Muscle of leg (tissue), 11 donors: ENCODE results near the gene THSD7A. TPM values are rescaled to one million over a fixed set of nuclear protein-coding genes. Genes with fewer than 3 reads are reported as not detected.

Source experiments
- DNase-seq: peaks from one replicate; pipeline ENCODE4 v3.0.0; 2013
- H3K27ac ChIP-seq: one replicate; pipeline ENCODE4 v1.5.1; 2013; ENCODE audit warnings: mild to moderate bottlenecking, low read length, control low read depth
- H3K27me3 ChIP-seq: one replicate; pipeline ENCODE4 v1.6.1; 2013; ENCODE audit warnings: low read length; ENCODE audit not compliant: control insufficient read depth, insufficient read depth
- H3K36me3 ChIP-seq: one replicate; pipeline ENCODE4 v1.6.1; 2013; ENCODE audit warnings: low read length; ENCODE audit not compliant: control insufficient read depth, insufficient read depth
- H3K4me1 ChIP-seq: one replicate; pipeline ENCODE4 v1.6.1; 2013; ENCODE audit warnings: low read length; ENCODE audit not compliant: control insufficient read depth, insufficient read depth
- H3K4me3 ChIP-seq: one replicate; pipeline ENCODE4 v1.5.1; 2013; ENCODE audit warnings: low read length, control low read depth
- H3K9me3 ChIP-seq: replicated peaks from 2 replicates; pipeline ENCODE4 v1.6.1; 2013; ENCODE audit warnings: low read depth, low read length; ENCODE audit not compliant: control insufficient read depth
- whole genome bisulfite sequencing: methylation state at CpG from one replicate; pipeline ENCODE4 v1.1.5; 2013; ENCODE audit warnings: missing lambda C conversion rate; ENCODE audit not compliant: insufficient coverage; 5-methylcytosine and 5-hydroxymethylcytosine counted together
- polyA plus RNA-seq, 8 donors: library from polyadenylated mRNA; unstranded; fragments of 120-200 nt; gene quantifications; one replicate each; pipeline versions ENCODE4 v1.2.1 to v1.2.3, GENCODE V29; 2013; ENCODE audit warnings: inconsistent platforms in 1 of 8, low replicate concordance in 1 of 8; ENCODE audit not compliant: insufficient read length in 8 of 8, insufficient read depth in 1 of 8
- total RNA-seq: library from RNA; stranded (reverse); fragments of 120-200 nt; gene quantifications from one replicate; pipeline ENCODE4 v1.2.4, GENCODE V29; 2013

THSD7A gene
- total and polyA plus RNA-seq, 9 donors = 2.5 to 6.4 (median 3.6) TPM

DNA sequence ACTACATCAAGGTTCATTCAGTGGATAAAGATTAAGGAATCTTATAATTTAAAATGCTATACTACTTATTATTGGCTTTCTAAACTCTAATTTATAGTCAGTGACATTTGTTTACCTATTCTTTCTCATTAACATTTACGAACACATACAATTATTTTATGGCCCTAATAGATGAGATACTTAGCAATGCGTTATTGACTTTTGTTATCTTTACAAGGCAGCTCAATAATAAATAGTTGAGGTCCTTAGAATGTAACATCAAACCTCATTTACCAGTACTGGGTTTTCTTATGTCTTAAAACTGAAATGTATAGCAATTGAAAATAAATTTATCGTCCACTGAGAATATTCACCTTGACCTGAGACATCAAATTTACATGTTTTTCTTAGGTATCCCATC is 89.0 kb downstream of the THSD7A start:
- Histone ChIP-seq H3K36me3 (no peaks in the 10 kb centered on the region), H3K27ac (no peak overlapping the region), H3K4me1 (no peaks in the 10 kb centered on the region), H3K9me3 (no peaks in the 10 kb centered on the region), H3K4me3 (no peak overlapping the region), H3K27me3 (no peaks in the 10 kb centered on the region)
- DNase-seq = no peak
- no CpG with 5 or more reads among the region's 3 CpGs for WGBS

DNA sequence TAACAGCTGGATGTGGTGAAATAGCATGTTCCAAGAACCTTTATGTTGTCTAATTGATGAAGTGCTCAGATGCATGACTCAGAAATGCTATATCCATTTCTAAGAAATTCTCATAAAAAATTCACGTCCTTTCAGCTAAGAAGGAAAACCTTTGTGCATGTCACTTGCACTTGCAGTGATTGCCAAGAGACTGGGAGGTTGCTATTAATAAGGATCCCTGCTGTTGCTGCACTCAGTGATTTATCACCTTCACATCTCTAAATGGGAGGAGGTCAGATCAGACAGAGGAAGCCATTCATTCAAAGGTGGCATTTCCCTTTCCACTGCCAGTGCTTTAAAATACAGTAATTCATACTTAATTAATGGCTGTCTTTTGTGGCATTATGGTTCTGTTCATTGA is 89.5 kb downstream of the THSD7A start:
- H3K4me1 ChIP-seq = no peaks in the 10 kb centered on the region
- no peak overlapping the region for H3K27ac ChIP-seq
- H3K36me3 ChIP-seq = no peaks in the 10 kb centered on the region
- WGBS = no CpG with 5 or more reads among the region's 1 CpG
- H3K4me3 ChIP-seq = no peak overlapping the region
- no peaks in the 10 kb centered on the region for H3K27me3 ChIP-seq
- DNase-seq = peak; percentile 5
- H3K9me3 ChIP-seq = no peaks in the 10 kb centered on the region

DNA sequence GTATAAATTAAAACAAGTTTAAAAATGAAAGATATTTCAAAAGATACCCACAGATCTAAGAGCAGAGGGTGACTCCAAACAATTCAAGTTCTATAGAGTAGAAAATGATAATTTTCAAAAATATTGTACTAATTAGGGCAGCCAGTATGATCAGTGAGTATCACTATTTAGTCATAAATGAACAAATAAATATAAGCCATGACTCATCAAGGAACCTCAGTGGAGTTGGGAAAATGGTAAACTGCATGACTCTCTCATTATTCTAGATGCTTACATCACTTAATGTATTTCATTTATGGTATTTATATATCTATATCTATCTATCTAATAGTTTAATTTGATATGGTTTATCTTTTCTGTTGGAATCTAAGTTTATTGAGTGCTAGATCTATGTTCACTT is 94.3 kb downstream of the THSD7A start:
- H3K9me3 ChIP-seq = no peaks in the 10 kb centered on the region

DNA sequence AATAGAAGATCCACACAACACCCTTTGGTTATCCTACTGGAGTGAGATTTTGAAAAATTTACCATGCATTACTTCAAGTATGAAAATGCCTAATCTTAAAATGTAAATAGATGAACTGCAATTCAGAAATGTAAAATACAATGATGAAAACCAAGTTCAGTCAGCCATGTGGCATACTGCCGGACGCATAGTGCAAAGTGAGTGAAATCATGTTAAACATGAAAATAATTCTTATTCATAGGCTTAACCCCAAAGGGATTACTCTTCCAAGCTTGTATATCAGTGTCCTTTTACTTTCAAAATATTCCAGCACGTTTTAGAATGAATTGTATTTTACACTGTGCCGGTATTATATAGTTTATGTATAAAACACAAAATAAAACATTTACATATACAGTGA is 99.8 kb downstream of the THSD7A start:
- Histone ChIP-seq H3K4me3 (no peak overlapping the region), H3K4me1 (no peaks in the 10 kb centered on the region), H3K9me3 (no peaks in the 10 kb centered on the region), H3K27ac (no peak overlapping the region), H3K36me3 (no peaks in the 10 kb centered on the region), H3K27me3 (no peaks in the 10 kb centered on the region)
- no peak for DNase-seq
- no CpG with 5 or more reads among the region's 4 CpGs for WGBS

More for the DNA sequence above, 94.3 kb downstream of the THSD7A start:
- no peaks in the 10 kb centered on the region for H3K4me1 ChIP-seq
- DNase-seq = no peak
- H3K27me3 ChIP-seq = no peaks in the 10 kb centered on the region
- H3K27ac ChIP-seq = no peak overlapping the region
- H3K36me3 ChIP-seq = no peaks in the 10 kb centered on the region
- H3K4me3 ChIP-seq = no peak overlapping the region

DNA sequence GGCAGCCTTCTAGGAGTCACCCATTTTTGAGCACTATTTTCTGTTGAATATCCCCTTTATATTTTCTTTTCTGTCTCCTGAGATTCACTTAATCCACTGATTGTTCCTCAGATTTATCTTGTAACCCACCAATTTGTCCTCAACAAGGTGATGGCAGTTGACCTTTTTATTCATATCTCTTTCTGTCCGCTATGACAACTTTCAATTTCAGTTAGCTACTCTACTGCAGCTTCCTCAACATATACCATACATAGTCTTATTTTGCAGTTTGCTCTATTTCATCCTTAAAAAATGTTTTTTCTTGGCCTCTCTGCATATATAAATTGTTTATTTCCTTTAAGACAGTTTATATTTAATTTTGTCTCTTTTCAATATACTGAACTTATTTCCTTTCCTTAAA is 101.3 kb downstream of the THSD7A start:
- no peak overlapping the region for H3K4me3 ChIP-seq
- H3K9me3 ChIP-seq = no peaks in the 10 kb centered on the region
- no peak overlapping the region for H3K27ac ChIP-seq
- H3K36me3 ChIP-seq = no peaks in the 10 kb centered on the region
- no peak for DNase-seq
- WGBS = no CpG with 5 or more reads among the region's 1 CpG
- H3K4me1 ChIP-seq = no peaks in the 10 kb centered on the region
- no peaks in the 10 kb centered on the region for H3K27me3 ChIP-seq

DNA sequence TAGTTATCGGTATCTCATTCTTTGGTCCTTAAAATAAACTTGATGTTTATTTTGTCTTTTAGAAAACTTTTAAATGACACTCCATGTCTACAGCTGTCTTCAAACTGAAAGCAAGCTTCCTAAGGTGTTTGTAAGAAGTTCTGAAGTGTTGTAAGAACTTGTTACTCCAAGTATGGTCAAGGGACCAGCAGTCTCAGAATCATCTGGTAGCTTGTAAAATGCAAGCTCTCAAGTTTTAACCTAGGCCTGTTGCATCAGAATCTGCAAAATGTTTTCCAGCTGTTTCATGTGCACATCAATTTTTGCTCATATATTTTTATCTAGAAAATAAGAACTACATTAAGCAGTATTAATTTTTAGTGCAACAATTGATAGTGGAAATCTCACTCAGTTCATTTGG is 104.1 kb downstream of the THSD7A start:
- H3K9me3 ChIP-seq = no peaks in the 10 kb centered on the region
- no peaks in the 10 kb centered on the region for H3K36me3 ChIP-seq
- DNase-seq = peak; percentile 61
- no peak overlapping the region for H3K4me3 ChIP-seq
- H3K27me3 ChIP-seq = no peaks in the 10 kb centered on the region
- no peak overlapping the region for H3K27ac ChIP-seq
- WGBS = no CpG with 5 or more reads among the region's 1 CpG
- H3K4me1 ChIP-seq = no peaks in the 10 kb centered on the region

DNA sequence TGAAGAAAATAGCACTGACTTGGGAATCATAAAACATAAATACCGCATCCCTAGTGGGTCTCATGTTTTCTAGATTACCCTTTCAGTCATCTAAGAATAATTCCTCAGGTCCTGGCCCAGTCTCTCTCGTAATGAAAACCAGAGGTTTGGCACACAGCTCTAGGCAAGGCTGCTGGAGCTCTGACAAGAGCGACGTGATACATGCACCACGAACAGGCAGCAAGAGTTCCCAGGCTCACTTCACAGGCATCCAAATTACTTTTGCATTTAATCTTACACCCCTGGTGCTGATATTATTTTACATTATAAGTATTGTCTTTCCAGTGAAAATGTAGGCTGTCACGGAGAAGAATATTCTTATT is 105.2 kb downstream of the THSD7A start:
- Histone ChIP-seq H3K27me3 (no peaks in the 10 kb centered on the region), H3K9me3 (no peaks in the 10 kb centered on the region), H3K27ac (no peak overlapping the region), H3K4me1 (no peaks in the 10 kb centered on the region), H3K36me3 (no peaks in the 10 kb centered on the region), H3K4me3 (no peak overlapping the region)
- 5% methylated on average over 3 of the region's 6 CpGs for WGBS
- peak; percentile 95 for DNase-seq

DNA sequence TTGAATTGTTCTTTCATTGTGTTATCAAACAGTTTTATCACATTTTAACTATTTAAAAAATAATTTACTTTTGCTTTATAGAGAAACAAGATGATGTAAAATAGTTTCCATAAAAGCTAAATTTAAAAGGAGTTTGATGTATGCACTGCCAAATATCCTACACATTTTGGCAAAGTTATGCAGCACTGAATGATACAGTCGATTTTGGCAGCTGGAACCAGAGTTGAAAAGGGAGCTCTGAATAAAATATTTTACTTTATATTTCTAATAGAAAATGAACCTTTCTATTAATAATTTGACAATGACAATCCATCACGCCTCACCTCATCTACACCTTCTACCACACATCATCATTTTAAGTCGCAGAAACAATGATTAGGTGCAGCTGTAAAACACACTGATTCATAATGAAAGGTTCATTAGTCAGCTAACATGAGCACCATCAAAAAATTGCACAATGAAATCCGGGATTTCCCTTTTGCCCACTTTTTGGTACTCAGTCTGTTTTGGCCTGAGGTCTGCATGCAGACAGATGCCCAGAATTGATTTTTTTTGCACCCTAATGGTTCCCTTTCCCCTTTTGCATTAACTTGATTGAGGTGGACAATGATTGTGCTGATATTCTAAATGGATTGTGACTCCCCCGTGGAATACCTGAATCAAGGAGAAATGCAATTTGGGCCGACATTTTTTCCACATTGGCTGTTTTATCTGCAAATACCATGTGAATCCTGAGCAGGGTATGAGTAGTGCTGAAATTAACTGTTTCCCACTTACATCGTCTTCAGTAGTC is 105.8 kb downstream of the THSD7A start:
- no peak overlapping the region for H3K27ac ChIP-seq
- no peaks in the 10 kb centered on the region for H3K9me3 ChIP-seq
- DNase-seq = peak; percentile 89
- H3K4me1 ChIP-seq = no peaks in the 10 kb centered on the region
- no peak overlapping the region for H3K4me3 ChIP-seq
- WGBS = no CpG with 5 or more reads among the region's 7 CpGs
- H3K36me3 ChIP-seq = no peaks in the 10 kb centered on the region
- H3K27me3 ChIP-seq = no peaks in the 10 kb centered on the region

DNA sequence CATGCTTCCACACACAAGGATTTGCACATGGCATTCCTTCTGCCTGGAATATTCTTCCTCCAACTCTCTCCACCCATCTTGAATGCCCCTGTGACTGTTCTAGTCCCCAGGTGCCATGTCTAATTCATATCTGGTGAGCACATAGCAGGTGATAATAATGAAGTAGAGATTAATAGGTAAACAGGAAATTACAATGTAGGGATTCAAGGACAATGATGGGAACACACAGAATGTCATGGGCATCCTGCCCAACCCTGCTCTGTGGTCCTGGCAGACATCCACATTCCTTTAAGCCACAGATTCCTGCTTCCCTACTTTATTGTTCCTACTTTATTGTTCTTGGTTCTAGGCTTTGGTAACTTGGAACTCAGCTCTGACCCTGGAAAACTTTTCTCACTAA is 115.8 kb downstream of the THSD7A start:
- Histone ChIP-seq H3K27me3 (no peaks in the 10 kb centered on the region), H3K27ac (no peak overlapping the region), H3K9me3 (no peaks in the 10 kb centered on the region), H3K4me1 (no peaks in the 10 kb centered on the region), H3K36me3 (no peaks in the 10 kb centered on the region), H3K4me3 (no peak overlapping the region)
- peak; percentile 7 for DNase-seq

DNA sequence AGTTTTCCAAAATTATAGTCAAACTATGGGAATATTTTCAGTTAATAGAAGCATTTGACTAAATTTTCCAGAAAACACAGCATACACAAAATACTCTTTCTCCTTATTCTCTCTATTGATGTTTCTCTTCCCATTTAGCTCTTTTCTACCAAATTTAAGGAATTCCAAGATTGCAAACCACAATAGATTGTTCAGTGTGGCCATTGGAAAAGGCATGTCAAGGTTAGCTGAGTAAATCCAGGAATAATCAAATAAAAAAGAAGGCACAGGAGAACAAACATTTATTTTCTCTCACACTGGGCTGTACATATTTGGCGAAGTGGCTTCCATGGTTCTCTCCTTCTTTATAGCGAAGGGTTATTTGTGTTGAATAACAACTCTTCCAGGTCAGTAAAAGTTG is 117.3 kb downstream of the THSD7A start:
- no CpG with 5 or more reads among the region's 2 CpGs for WGBS
- no peaks in the 10 kb centered on the region for H3K4me1 ChIP-seq
- no peaks in the 10 kb centered on the region for H3K27me3 ChIP-seq
- no peak overlapping the region for H3K4me3 ChIP-seq
- H3K27ac ChIP-seq = no peak overlapping the region
- DNase-seq = no peak
- no peaks in the 10 kb centered on the region for H3K36me3 ChIP-seq
- H3K9me3 ChIP-seq = no peaks in the 10 kb centered on the region

DNA sequence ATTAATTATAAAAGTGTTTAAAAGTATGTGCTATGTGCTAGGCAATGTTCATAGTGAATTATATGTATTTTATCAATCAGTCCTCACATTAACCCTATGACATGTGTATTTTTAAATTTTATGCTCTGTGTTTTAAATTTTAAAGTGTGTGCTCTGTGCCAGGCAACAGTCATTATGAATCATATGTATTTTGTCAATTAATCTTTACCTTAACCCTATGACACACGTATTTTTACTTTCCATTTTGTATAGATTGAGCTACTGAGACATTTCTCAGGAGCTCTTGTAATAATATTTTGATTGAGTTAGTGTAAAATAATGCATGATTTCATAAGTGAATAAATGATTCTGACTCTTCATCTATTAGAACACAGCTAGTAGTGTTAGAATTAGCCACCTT is 117.8 kb downstream of the THSD7A start:
- Histone ChIP-seq H3K27ac (no peak overlapping the region), H3K4me3 (no peak overlapping the region), H3K36me3 (no peaks in the 10 kb centered on the region), H3K9me3 (no peaks in the 10 kb centered on the region), H3K4me1 (no peaks in the 10 kb centered on the region), H3K27me3 (no peaks in the 10 kb centered on the region)
- no peak for DNase-seq
- WGBS = no CpG with 5 or more reads among the region's 1 CpG
